Activated naive CD8-positive, alpha-beta T cell treated with anti-CD3 and anti-CD28 coated beads, Interleukin-2, amount 10 ng/mL, durations not matched to agents 7 days and 5 days (primary cell): ENCODE data around the gene HSPG2. TPM values are rescaled to one million over a fixed set of nuclear protein-coding genes. Genes with fewer than 3 reads are reported as not detected.
A peak's percentile ranks its signal among the peaks of the same experiment; 100 is the strongest.
"Not testable (repeated sequence)": the region's sequence is repeated elsewhere in the genome, so short reads cannot be mapped to it uniquely, and the experiment has no call there.

ENCODE experiments used
- ATAC-seq: fragments of 150-1000 bp; cut with Tn5 transposase; one replicate; pipeline ENCODE4 v1.10.0; 2021; ENCODE audit warnings: low read depth, moderate library complexity
- POLR2A ChIA-PET: fragments of 350-600 bp; sonication (Branson Sonifier 250); formaldehyde crosslinking; loops from one replicate; lab custom pipeline; 2021; ENCODE audit warnings: antibody characterized with exemption; lab: Charles Lee
- DNase-seq: peaks from one replicate; pipeline ENCODE4 v3.0.0; 2021
- H3K27ac Mint-ChIP-seq: one replicate; pipeline ENCODE4 v1.8.0; 2022; ENCODE audit warnings: mild to moderate bottlenecking, mixed read lengths
- H3K27me3 Mint-ChIP-seq: one replicate; pipeline ENCODE4 v1.8.0; 2022; ENCODE audit warnings: mild to moderate bottlenecking, moderate library complexity, mixed read lengths
- H3K36me3 Mint-ChIP-seq: one replicate; pipeline ENCODE4 v1.8.0; 2021; ENCODE audit warnings: mild to moderate bottlenecking, mixed read lengths
- H3K4me1 Mint-ChIP-seq: one replicate; pipeline ENCODE4 v1.8.0; 2021; ENCODE audit warnings: mixed read lengths
- H3K4me3 Mint-ChIP-seq: one replicate; pipeline ENCODE4 v1.8.0; 2022; ENCODE audit warnings: mild to moderate bottlenecking, moderate library complexity, mixed read lengths
- H3K9me3 Mint-ChIP-seq: one replicate; pipeline ENCODE4 v1.8.0; 2021; ENCODE audit warnings: mixed read lengths
- total RNA-seq, 2 experiments: library from RNA; stranded (reverse); gene quantifications; one replicate each; pipeline ENCODE4 v1.2.3, GENCODE V29; 2021

The HSPG2 gene
- total RNA-seq, 2 experiments from 2014 or later, result 6.7 to 9.5 TPM

GRCh38 chr1:21946836-21947587, 9.9 kb upstream of the HSPG2 start:
- no peak overlapping the region for H3K4me3 Mint-ChIP-seq
- H3K27me3 Mint-ChIP-seq, result peaks cover 2% of the 10 kb centered on the region
- H3K36me3 Mint-ChIP-seq, result no peaks in the 10 kb centered on the region
- H3K27ac Mint-ChIP-seq, result no peak overlapping the region
- POLR2A ChIA-PET, result no interaction called here
- H3K4me1 Mint-ChIP-seq, result no peaks in the 10 kb centered on the region
- H3K9me3 Mint-ChIP-seq, result no peaks in the 10 kb centered on the region
- DNase-seq, result no peak
- ATAC-seq, result no peak

- peaks cover 7% of the 10 kb centered on the region for H3K27me3 Mint-ChIP-seq
- POLR2A ChIA-PET, result no interaction called here
These were observed 7.6 kb upstream of the HSPG2 start for GRCh38 chr1:21944733-21945073.

GRCh38 chr1:21942959-21943640, 6.0 kb upstream of the HSPG2 start:
- not testable (repeated sequence) for H3K4me3 Mint-ChIP-seq

More at GRCh38 chr1:21944733-21945073, 7.6 kb upstream of the HSPG2 start:
- no peaks in the 10 kb centered on the region for H3K9me3 Mint-ChIP-seq
- DNase-seq (no peak), ATAC-seq (no peak)
- H3K27ac Mint-ChIP-seq, result no peak overlapping the region
- no peaks in the 10 kb centered on the region for H3K36me3 Mint-ChIP-seq
- H3K4me3 Mint-ChIP-seq, result no peak overlapping the region
- no peaks in the 10 kb centered on the region for H3K4me1 Mint-ChIP-seq

GRCh38 chr1:21942464-21942863, 5.4 kb upstream of the HSPG2 start:
- Mint-ChIP-seq H3K36me3 (no peaks in the 10 kb centered on the region), H3K27me3 (peaks cover 26% of the 10 kb centered on the region), H3K4me3 (no peak overlapping the region), H3K4me1 (peaks cover 6% of the 10 kb centered on the region), H3K27ac (no peak overlapping the region), H3K9me3 (no peaks in the 10 kb centered on the region)
- DNase-seq (no peak), ATAC-seq (no peak)
- POLR2A ChIA-PET, result no interaction called here

More at GRCh38 chr1:21942959-21943640, 6.0 kb upstream of the HSPG2 start:
- H3K36me3 Mint-ChIP-seq, ATAC-seq, H3K4me1 Mint-ChIP-seq, POLR2A ChIA-PET, H3K9me3 Mint-ChIP-seq, DNase-seq, H3K27ac Mint-ChIP-seq: not testable (repeated sequence)
- H3K27me3 Mint-ChIP-seq, result peaks cover 20% of the 10 kb centered on the region

GRCh38 chr1:21941370-21941769, 4.3 kb upstream of the HSPG2 start:
- no peak overlapping the region for H3K4me3 Mint-ChIP-seq
- ATAC-seq, result no peak
- H3K27ac Mint-ChIP-seq, result no peak overlapping the region
- no peaks in the 10 kb centered on the region for H3K36me3 Mint-ChIP-seq
- DNase-seq, result no peak
- no peaks in the 10 kb centered on the region for H3K9me3 Mint-ChIP-seq
- POLR2A ChIA-PET, result no interaction called here
- H3K27me3 Mint-ChIP-seq, result peaks cover 28% of the 10 kb centered on the region
- H3K4me1 Mint-ChIP-seq, result peaks cover 6% of the 10 kb centered on the region

GRCh38 chr1:21940492-21940891, 3.4 kb upstream of the HSPG2 start:
- no peak overlapping the region for H3K27ac Mint-ChIP-seq
- H3K9me3 Mint-ChIP-seq, result no peaks in the 10 kb centered on the region
- no peaks in the 10 kb centered on the region for H3K36me3 Mint-ChIP-seq
- DNase-seq (no peak), ATAC-seq (no peak)
- H3K4me1 Mint-ChIP-seq, result peaks cover 9% of the 10 kb centered on the region
- POLR2A ChIA-PET, result no interaction called here
- peaks cover 31% of the 10 kb centered on the region for H3K27me3 Mint-ChIP-seq
- no peak overlapping the region for H3K4me3 Mint-ChIP-seq

GRCh38 chr1:21939650-21940374, 2.7 kb upstream of the HSPG2 start:
- Mint-ChIP-seq H3K9me3 (no peaks in the 10 kb centered on the region), H3K27me3 (peaks cover 32% of the 10 kb centered on the region), H3K4me3 (no peak overlapping the region), H3K36me3 (no peaks in the 10 kb centered on the region), H3K27ac (no peak overlapping the region), H3K4me1 (peaks cover 10% of the 10 kb centered on the region)
- no peak for DNase-seq
- ATAC-seq, result no peak
- POLR2A ChIA-PET, result no interaction called here

GRCh38 chr1:21938732-21939538, 1.8 kb upstream of the HSPG2 start:
- DNase-seq (no peak), ATAC-seq (no peak)
- POLR2A ChIA-PET, result no interaction called here
- H3K4me1 Mint-ChIP-seq, result peaks cover 14% of the 10 kb centered on the region
- no peaks in the 10 kb centered on the region for H3K9me3 Mint-ChIP-seq
- peak overlapping the region; percentile 53 for H3K4me3 Mint-ChIP-seq
- H3K36me3 Mint-ChIP-seq, result no peaks in the 10 kb centered on the region
- peak overlapping the region; percentile 26 for H3K27ac Mint-ChIP-seq
- peaks cover 32% of the 10 kb centered on the region for H3K27me3 Mint-ChIP-seq

GRCh38 chr1:21937372-21938121, 437 bp upstream of the HSPG2 start:
- no peaks in the 10 kb centered on the region for H3K36me3 Mint-ChIP-seq

GRCh38 chr1:21936366-21937031, 611 bp downstream of the HSPG2 start:
- Mint-ChIP-seq H3K4me1 (peaks cover 16% of the 10 kb centered on the region), H3K9me3 (no peaks in the 10 kb centered on the region), H3K27me3 (peaks cover 30% of the 10 kb centered on the region), H3K27ac (no peak overlapping the region), H3K4me3 (peak overlapping the region; percentile 65), H3K36me3 (no peaks in the 10 kb centered on the region)
- POLR2A ChIA-PET, result interaction anchor here (0.5 kb wide), 1 partner anchor 129 kb away, joined by 3 read pairs; no protein-coding TSS in a partner anchor
- peak; percentile 8 for ATAC-seq
- DNase-seq, result no peak

More at GRCh38 chr1:21937372-21938121, 437 bp upstream of the HSPG2 start:
- H3K9me3 Mint-ChIP-seq, result no peaks in the 10 kb centered on the region
- peaks cover 16% of the 10 kb centered on the region for H3K4me1 Mint-ChIP-seq
- peaks cover 32% of the 10 kb centered on the region for H3K27me3 Mint-ChIP-seq
- H3K4me3 Mint-ChIP-seq, result peak overlapping the region; percentile 88
- peak; percentile 87 for ATAC-seq
- peak; percentile 82 for DNase-seq
- H3K27ac Mint-ChIP-seq, result peak overlapping the region; percentile 75
- POLR2A ChIA-PET, result interaction anchor here (1.0 kb wide), 1 partner anchor 18 kb away, joined by 3 read pairs; no protein-coding TSS in a partner anchor

GRCh38 chr1:21935891-21936365, 1.2 kb downstream of the HSPG2 start:
- Mint-ChIP-seq H3K9me3 (no peaks in the 10 kb centered on the region), H3K27ac (no peak overlapping the region), H3K36me3 (no peaks in the 10 kb centered on the region), H3K27me3 (peaks cover 30% of the 10 kb centered on the region), H3K4me1 (peaks cover 16% of the 10 kb centered on the region), H3K4me3 (peak overlapping the region; percentile 65)
- no peak for ATAC-seq
- no peak for DNase-seq
- POLR2A ChIA-PET, result interaction anchor here (0.5 kb wide), 1 partner anchor 129 kb away, joined by 3 read pairs; no protein-coding TSS in a partner anchor

- peaks cover 30% of the 10 kb centered on the region for H3K27me3 Mint-ChIP-seq
- H3K4me1 Mint-ChIP-seq, result peaks cover 16% of the 10 kb centered on the region
- H3K36me3 Mint-ChIP-seq, result no peaks in the 10 kb centered on the region
- no peak for DNase-seq
- ATAC-seq, result no peak
- POLR2A ChIA-PET, result no interaction called here
- H3K27ac Mint-ChIP-seq, result no peak overlapping the region
- no peaks in the 10 kb centered on the region for H3K9me3 Mint-ChIP-seq
- H3K4me3 Mint-ChIP-seq, result peak overlapping the region; percentile 65
These were observed 1.7 kb downstream of the HSPG2 start for GRCh38 chr1:21935393-21935804.
